ENCODE data around the gene RYR2. TPM values are rescaled to one million over a fixed set of nuclear protein-coding genes. Genes with fewer than 3 reads are reported as not detected.

Gene RYR2
- total RNA-seq, 1 experiment from 2014 or later = under 0.01 TPM

DNA sequence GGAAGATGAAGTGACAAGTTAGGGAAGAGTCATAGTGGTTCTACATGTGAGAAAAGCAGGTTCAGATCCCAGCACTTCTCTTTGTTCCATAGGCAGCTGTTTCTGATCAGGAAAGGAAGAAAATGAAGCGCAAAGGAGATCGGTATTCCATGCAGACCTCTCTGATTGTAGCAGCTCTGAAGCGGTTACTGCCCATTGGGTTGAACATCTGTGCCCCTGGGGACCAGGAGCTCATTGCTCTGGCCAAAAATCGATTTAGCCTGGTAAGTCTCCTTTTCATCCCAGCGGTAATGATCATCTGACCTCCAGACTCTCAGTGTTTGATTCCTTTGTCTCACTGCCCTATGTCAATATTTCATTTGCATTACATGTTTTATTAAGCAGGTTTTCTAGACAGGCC lies 675.1 kb downstream of the RYR2 start:
- DNase-seq (ENCODE audit: low read depth) = no peak

DNA sequence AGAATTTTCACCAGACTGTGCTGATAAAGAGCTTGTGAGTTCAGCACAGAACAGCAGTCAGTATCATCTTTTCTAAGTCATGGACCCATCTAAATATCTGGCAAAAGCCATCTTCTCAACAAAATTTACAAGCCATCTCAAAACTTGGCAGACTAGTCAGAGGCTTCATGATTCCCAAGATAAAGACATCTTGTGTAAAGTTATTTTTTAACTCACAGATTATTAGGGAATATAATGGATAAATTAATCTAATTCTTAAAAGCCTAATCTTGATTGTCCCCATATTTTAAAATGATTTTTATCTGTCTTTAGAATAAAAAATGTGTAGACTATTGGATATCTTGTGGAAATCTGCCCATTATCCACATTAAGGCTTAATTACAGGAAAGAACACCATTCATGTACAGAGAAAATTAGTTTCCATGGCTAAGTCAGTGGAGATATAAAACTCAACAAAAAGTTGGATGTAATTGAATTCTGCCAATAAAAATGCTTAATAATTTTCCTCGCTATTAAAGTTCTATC lies 688.9 kb downstream of the RYR2 start:
- DNase-seq (ENCODE audit: low read depth) = no peak

DNA sequence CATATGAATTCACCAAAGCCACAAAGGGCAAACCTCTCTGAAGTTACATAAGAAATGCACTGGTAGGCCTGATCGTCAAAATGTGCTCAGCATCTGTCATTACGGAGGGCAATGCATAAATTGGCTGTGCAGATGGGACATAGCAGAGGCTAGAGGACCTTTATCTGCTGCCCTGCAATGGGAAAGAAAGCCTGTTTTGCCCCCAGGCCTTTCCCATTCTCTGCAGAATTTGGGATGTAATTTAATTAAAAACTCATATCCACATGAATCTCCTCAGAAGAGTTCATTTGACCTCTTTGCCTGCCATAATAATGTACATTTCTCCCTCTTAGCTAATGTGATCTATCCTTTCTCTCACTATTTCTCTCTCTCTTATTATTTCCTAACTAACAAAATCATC lies 690.7 kb downstream of the RYR2 start:
- DNase-seq (ENCODE audit: low read depth) = no peak

DNA sequence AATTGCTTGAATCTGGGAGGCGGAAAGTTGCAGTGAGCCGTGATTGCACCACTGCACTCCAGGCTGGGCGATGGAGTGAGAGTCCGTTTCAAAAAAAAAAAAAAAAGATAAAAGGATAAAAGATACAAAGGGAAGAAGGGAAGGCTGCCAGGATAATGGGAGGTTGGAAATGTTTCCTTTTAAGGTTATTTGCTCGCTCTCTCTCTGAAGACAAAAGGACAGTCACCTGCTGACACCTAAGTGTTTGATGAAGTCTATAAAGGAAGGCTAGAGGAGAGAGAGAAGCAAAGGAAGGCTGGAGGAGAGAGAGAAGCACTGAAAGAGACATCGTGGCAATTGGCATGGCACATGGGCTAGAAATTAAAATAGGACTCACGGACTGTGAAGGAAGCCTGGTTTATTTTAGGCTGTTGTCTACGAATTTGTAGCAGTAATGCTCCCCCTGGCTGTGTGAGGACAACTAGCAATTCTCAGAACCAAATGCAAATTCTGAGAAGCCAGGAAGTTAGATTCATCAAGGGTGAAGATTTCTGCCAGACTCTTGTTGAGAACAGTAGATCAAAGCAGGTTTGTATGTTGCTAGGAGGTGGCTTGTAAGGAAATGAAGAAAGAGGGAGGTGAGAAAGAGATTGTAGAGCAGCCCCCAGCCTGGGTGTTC lies 694.5 kb downstream of the RYR2 start:
- no peak for DNase-seq (ENCODE audit: low read depth)

DNA sequence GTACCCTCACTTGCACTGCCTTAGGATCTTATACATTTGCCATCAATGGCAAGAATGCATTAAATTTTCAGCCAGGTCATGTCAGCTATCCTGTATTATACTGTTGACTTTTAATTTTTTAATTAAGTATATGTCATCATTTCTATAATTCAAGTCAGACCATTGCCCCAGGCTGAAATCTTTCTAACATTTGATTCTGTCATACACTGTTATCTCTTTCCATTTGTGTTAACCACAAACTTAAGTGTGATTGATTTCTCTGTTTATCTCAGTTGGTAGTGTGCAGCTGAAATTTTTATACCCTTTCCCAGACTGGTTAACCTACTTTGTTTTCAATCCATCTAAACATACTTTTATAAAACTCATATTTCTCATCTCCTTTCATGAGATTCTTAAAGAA lies 695.5 kb downstream of the RYR2 start:
- no peak for DNase-seq (ENCODE audit: low read depth)

DNA sequence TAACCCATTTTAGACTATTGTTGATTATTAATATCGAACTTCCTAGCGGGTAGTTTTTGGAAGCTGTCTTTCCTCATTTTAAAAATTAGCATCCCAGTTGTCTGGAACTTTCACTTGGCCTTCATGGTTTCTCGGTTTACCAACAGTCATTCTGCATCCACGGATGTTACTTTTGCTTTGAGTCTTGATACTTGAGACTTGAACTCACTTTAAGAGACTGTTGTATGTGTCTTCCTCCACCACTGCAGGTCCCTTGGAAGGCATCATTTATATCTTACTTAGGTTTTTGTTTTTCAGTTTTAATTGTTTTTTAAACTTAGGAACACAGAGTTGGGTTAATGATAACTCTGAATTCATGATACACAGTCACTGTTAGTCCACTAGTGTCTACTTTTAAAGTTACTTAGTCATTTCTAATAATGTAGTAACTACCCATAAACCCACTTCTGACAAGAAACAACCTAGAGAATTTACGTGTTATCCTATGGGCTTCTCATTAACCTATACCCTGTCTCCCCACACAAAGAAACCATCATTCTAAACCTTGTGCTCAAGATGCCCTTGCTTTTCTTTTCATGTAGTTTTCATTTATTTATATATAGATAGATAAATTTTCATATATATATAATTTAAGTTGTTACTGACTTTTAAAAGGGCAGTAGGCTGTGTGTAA lies 696.1 kb downstream of the RYR2 start:
- no peak for DNase-seq (ENCODE audit: low read depth)

DNA sequence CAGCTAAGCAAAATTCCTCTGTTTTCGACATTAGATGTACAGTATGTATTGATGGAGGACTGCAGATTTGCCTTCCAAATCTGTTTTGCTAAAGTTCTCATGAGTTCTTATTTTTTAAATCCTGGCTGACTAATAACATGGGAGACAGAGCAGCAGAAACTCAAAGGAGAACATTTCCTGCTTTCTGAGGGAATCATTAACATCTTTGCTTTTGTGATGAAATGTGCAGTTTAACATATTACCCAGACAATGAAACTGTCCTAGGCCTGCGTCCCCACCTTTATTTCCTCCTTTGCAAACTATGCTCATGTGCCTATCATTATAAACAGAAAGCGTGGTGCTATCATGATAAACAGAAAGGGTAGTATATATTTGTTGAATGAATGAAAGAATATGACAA lies 698.9 kb downstream of the RYR2 start:
- DNase-seq (ENCODE audit: low read depth) = no peak

DNA sequence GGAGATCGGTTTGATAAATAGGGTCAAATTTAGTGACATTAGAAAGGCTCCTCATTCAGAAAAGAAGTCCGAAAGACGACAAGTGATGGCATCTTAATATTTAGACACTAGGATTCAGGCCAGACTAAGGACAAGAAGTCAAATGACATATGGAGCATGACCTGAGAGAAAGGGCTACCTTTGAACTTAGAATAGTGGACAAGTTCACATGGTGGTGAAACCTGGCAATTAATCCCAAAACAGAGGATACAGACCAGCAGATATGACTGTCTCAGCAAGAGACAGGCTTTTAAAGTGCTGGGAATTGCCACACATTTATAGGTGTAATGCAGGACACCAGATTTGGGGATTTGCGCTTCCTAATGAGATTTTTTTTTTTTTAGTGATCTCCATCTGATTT lies 703.6 kb downstream of the RYR2 start:
- DNase-seq (ENCODE audit: low read depth) = no peak

DNA sequence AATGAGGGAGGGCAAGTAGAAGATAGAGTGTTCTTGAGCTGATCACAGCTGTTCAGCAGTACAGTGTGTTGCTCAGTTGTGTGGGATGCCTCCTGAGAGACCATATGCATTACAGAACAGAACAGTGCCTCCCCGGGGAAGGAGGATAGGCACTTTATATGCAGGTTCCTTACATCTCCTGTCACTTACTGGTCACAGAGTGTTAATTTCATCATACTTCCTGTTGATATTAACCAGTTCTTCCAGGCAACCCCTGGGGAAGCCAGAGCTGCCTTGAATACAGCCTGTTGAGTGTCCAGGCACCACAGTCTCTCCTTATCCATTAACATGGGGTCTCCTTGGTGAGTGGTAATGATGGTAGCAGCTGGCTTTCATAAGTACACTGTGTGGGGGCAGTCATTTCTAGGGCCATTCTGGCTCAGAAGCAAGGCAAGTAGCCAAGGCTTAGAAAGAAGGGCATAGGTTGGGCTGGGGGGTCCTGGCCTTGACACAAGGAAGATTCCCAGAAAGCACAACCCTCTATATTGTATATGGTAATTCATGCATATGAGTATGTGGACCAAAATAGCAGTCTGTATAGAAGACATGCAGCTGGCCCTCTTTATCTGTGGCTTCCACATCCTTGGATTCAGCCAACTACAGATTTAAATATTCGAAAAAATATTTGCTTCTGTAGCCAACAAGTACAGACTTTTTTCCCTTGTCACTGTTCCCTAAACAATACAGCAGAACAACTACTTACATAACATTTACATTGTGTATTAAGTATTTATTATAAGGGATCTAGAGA lies 706.4 kb downstream of the RYR2 start:
- DNase-seq (ENCODE audit: low read depth) = no peak

DNA sequence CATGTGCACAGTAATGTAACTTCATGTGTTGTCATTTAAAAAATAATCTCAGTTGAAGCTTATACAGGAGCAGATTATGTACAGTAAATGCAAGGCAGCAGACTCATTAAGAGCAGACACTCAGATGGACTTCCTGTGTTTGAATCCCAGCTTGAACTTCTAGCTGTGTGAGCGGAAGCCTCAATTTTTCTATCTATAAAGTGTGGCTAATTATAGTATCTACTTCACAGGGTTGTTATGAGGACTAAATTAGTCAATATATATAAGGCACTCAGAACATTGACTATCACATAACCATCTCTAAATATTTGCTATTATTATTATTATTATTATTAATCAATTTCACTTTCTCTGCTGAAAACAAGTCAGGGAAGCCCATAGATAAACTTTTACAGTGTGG lies 707.1 kb downstream of the RYR2 start:
- no peak for DNase-seq (ENCODE audit: low read depth)

DNA sequence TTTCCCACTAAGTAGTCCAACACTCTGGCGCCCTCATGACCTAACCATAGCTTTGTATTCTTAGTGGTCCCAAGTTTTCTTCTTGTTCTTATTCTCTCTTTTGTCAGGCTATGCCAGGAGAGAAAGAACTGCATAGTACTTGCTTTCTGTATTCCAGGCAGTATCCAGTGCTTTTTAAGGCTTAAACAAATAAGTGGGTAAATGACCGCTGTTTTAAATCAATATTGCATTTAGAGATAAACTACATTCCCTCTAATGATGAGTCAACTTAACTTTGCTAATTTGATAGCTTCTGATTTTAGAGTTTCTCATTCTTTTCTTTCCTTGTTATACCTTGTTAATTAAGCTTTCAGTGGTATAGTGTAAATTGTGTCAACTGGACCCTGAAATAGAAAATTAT lies 709.1 kb downstream of the RYR2 start:
- no peak for DNase-seq (ENCODE audit: low read depth)

DNA sequence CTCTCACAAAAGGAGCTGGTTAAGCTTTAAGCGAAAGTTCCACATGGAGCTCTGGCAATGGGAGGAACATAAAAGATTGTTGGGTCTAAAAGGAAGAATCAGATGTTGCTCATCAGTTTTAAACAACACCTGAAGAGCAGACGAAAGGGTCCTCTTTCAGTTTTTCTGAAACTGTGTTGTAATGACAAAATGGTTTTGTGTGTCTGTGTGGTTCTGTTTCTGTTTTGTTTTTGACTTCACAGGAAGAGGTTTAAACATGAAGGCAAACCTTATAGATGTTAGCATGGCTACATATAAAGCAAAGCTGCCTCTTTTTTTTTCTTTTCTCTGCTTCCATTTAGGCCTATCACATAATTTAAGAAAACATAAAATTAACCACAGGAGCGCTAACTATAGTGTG lies 712.6 kb downstream of the RYR2 start:
- no peak for DNase-seq (ENCODE audit: low read depth)

DNA sequence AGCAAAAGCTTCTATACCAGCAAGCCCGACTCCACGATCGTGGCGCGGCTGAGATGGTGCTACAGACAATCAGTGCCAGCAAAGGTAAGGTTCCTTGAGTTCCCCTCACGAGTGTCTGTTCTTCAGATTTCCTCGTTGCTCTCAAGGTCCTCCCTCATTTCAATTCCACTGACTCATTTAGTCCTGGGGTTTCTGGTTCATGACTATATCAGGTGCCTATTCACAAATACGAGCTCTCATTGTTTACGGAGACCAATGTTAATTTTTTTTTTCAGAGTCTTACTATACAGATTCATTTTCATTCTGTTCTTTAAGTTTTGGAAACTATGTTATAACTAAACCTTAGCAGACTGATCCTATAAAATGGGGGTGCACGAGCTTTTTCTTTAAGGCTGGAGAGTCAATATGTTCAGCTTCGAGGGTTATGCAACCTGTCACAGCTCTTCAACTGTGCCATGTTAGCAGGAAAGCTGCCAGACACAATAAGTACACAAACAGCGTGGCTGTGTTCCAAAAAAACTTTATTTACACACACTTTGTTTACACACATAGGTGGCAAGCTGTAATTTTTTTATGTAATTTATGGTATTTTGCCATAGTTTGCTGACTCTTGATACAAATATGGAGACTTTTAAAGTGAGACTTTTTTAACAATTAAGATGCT lies 714.5 kb downstream of the RYR2 start:
- no peak for DNase-seq (ENCODE audit: low read depth)

DNA sequence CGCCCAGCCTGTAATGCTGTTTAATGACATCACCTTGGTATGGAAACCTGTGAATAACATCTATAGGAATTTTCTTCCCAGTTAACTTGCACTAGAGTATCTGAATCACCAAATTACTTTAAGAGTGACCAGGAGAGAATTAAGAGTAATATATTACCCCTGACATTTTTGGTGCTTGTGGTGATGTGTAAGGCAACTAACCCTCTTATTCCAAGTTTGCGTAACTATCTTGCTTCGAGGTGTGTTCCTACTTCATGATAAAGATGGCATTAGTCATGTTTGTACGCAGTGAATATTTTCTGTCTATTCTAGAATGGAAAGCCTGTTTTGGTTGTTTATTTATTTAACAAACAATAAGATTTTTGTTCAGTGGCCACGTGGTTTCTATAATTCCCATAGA lies 717.4 kb downstream of the RYR2 start:
- DNase-seq (ENCODE audit: low read depth) = no peak

DNA sequence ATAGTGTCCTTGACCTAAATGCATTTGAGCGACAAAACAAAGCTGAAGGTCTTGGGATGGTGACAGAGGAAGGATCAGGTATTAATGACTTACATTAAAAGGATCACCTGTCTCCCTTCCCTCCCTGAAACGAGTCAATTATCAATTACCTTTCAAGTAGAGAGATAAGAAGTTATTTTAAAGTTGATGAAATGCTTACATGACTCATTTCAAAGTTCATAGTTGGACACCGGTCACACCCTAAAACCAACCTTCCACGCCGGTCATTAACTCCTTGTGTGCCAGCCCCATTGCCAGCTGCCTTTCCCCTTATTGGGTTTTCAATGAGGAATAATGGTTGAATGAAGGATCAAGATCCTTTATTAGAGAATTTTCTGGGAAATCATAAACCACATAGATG lies 719.0 kb downstream of the RYR2 start:
- no peak for DNase-seq (ENCODE audit: low read depth)

DNA sequence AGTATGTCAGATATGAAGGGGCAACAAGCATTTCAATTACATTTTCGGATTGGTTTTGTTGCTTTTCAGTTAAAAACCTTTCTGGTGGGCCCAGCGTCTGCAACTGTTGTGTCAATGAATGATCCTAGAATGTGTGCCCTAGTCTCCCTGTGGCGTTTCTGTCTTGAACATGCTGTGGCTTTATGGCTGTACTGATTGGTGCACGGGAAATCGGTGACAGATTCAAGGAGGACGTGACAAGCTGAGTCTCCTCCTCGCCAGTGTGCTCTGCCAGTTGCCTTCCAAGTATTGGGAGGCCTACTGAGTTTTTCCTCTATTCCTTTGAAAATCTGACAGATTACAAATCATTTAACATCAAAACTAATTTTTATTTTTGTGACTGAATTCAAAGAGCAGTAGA lies 721.2 kb downstream of the RYR2 start:
- no peak for DNase-seq (ENCODE audit: low read depth)

DNA sequence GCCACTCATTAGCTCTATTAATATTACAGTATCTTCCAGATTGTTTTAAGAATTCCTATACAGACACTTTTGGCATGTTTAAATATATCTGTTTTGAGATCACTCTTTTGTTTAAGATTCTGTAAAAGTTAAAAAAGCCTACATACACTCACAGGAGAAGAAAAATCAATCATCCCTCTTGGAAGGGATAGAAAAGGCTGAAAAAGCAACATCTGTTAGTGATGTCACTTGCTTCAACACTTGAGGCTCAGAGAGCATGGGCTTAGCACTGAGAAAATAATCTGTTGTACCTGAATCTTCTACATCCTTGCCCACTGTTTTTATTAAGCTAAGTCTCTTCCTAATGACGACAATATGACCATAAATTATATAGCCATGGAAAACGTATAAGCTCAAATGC lies 721.8 kb downstream of the RYR2 start:
- no peak for DNase-seq (ENCODE audit: low read depth)

DNA sequence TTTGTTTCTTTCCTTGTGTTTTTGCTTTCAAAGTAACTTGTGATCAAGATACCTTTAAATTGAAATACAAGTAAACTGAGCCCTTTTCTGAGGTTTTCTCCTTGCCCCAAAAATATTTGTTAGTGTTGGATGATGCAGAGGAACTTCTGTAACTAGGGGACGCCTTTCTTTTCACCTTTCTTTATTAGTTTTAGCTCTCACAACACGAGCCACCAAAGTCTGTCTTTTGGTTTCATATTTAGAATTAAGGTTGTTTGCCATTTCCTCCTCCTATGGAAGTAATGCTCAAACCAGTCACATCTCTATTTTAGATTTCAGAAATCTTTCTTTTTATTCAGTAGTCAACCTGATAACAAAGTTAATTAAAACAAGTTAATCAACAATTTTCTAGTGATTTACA lies 727.9 kb downstream of the RYR2 start:
- DNase-seq (ENCODE audit: low read depth) = no peak

DNA sequence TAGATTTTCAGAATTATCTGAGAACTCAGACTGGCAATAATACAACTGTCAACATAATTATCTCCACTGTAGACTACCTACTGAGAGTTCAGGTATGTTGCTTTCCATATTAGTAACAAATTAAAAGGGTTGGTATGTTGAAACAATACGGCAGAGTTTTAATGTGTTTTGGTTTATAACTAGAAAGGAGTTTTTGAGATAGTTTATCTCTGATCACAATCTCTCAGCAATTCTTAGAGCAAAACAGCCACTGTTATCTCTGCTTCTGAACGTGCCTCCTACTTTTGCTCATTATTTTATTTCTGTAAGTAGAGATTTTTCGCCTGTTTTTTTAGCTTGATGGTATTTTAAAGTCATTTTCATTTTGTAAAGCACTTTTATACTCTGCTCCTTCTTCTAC lies 730.0 kb downstream of the RYR2 start:
- DNase-seq (ENCODE audit: low read depth) = no peak

DNA sequence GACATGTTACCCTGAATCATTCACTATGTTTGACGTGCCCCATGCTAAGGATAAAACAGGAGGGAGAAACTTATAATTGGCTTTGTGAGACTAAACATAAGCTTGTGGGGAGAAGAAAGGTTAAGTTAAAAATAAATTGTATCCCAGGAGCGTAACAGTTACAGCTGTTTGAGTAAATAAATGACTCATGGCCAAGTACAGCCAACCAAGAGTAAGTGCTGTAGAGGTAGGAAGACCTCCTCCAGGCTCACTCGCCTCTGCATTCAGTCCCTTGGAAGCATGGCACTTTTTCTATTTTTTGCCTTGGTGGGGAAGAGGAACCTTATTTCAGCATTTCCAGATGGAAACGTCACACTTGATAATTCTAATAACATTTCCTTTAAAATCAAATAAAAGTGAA lies 732.3 kb downstream of the RYR2 start:
- no peak for DNase-seq (ENCODE audit: low read depth)

DNA sequence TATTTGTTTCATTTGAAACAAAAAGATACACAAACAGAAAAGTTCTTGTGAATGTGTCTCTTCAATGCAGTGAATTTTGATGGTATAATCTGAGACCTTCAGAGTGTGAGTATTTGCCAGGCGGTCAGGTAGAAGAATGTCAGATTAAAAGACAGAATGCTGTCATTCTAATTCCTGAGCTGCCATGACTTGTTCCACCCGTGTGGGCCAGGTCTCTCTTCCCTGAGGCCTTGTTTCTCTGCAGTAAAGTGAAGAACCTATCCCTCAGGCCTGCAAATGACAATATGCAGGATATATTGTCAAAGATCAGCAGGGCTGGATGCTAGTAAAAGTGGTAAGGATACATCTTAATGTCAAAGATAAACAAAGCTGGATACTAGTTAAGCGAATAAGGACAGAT lies 737.4 kb downstream of the RYR2 start:
- DNase-seq (ENCODE audit: low read depth) = no peak

DNA sequence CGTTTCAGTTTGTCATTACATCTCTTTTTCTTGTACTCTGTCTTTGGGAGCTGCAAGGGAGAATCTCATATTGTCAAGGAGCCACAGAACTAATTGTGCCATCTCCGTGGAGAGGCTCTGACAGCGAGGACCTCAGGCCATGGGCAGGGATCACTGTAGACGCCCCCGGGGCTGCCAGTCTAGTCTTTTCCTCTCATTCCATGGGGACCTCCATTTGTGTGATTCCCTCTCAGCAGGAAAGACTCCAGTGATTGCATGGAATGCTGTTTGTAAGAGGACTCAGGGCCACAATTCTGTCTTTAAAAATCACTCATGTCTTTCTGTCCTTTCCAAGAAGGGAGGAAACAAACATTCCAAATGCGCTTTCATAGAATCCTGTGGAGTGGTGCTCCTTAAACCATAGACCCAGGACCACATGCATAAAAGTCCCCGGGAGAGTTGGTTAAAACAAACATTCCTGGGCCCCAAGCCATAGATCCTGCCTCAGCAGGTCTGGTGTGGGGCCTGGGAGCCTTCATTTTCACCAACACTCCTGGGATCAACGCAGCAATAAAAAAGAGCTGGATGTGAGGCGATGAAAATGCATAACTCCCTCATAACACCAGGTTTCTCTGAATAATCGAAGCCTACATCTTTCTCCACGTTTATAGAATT lies 744.2 kb downstream of the RYR2 start:
- no peak for DNase-seq (ENCODE audit: low read depth)

Data from RPMI7951 (cell line).